Stimulated activated CD8-positive, alpha-beta memory T cell treated with anti-CD3 and anti-CD28 coated beads, Interleukin-15, amount 100 ng/mL, for 1 hour (primary cell): ENCODE results near the gene TDRD12.
"Not testable (repeated sequence)": the region's sequence is repeated elsewhere in the genome, so short reads cannot be mapped to it uniquely, and the experiment has no call there.

Source experiments
- DNase-seq: peaks from one replicate; pipeline ENCODE4 v3.0.0-alpha.2; 2020; ENCODE audit warnings: low read depth

Gene TDRD12

GRCh38 chr19:32867436-32867835 is 147.9 kb downstream of the TDRD12 start:
- DNase-seq, result not testable (repeated sequence)

GRCh38 chr19:32868206-32868950 is 148.8 kb downstream of the TDRD12 start:
- no peak for DNase-seq

- DNase-seq, result no peak
Measured at GRCh38 chr19:32869369-32869965, 149.9 kb downstream of the TDRD12 start, which contains the start of gene SLC7A9. Gene SLC7A9, minus strand, starts transcription at chr19:32869767. Its CDS starts 1,233 bp downstream, at chr19:32868534.

GRCh38 chr19:32869966-32870573 is 150.5 kb downstream of the TDRD12 start:
- no peak for DNase-seq

- DNase-seq, result no peak
Measured at GRCh38 chr19:32870981-32871451, 151.4 kb downstream of the TDRD12 start.

- no peak for DNase-seq
Measured at GRCh38 chr19:32872391-32872790, 152.8 kb downstream of the TDRD12 start.

GRCh38 chr19:32873247-32873959 is 153.8 kb downstream of the TDRD12 start:
- DNase-seq, result no peak

GRCh38 chr19:32874605-32875004 is 155.0 kb downstream of the TDRD12 start:
- DNase-seq, result no peak

- no peak for DNase-seq
Measured at GRCh38 chr19:32875428-32875827, 155.9 kb downstream of the TDRD12 start.

GRCh38 chr19:32876236-32876918 is 156.8 kb downstream of the TDRD12 start:
- DNase-seq, result no peak

- DNase-seq, result no peak
Measured at GRCh38 chr19:32876919-32877285, 157.3 kb downstream of the TDRD12 start.
